GM12891 (cell line): ENCODE results near the gene KDM4B.

Experiments
- PAX5 ChIP-seq: IDR thresholded peaks from 2 replicates; pipeline ENCODE4 v1.6.1; 2011; ENCODE audit warnings: low read length, moderate library complexity, mild to moderate bottlenecking; ENCODE audit not compliant: insufficient read depth, severe bottlenecking
- POLR2A ChIP-seq: IDR thresholded peaks from 2 replicates; pipeline ENCODE4 v1.6.1; 2011; ENCODE audit warnings: low read depth, low read length, control low read depth
- POLR2AphosphoS5 ChIP-seq: IDR thresholded peaks from 2 replicates; pipeline ENCODE4 v1.6.1; 2011; ENCODE audit warnings: low read depth, low read length, control low read depth
- POU2F2 ChIP-seq: IDR thresholded peaks from 2 replicates; pipeline ENCODE4 v1.6.1; 2011; ENCODE audit warnings: low read depth, mild to moderate bottlenecking, control low read depth, low read length, moderate library complexity
- SPI1 ChIP-seq: IDR thresholded peaks from 2 replicates; pipeline ENCODE4 v1.6.1; 2011; ENCODE audit warnings: low read depth, low read length, control low read depth
- TAF1 ChIP-seq: IDR thresholded peaks from 2 replicates; pipeline ENCODE4 v1.6.1; 2011; ENCODE audit warnings: low read depth, low read length, control low read depth

DNA sequence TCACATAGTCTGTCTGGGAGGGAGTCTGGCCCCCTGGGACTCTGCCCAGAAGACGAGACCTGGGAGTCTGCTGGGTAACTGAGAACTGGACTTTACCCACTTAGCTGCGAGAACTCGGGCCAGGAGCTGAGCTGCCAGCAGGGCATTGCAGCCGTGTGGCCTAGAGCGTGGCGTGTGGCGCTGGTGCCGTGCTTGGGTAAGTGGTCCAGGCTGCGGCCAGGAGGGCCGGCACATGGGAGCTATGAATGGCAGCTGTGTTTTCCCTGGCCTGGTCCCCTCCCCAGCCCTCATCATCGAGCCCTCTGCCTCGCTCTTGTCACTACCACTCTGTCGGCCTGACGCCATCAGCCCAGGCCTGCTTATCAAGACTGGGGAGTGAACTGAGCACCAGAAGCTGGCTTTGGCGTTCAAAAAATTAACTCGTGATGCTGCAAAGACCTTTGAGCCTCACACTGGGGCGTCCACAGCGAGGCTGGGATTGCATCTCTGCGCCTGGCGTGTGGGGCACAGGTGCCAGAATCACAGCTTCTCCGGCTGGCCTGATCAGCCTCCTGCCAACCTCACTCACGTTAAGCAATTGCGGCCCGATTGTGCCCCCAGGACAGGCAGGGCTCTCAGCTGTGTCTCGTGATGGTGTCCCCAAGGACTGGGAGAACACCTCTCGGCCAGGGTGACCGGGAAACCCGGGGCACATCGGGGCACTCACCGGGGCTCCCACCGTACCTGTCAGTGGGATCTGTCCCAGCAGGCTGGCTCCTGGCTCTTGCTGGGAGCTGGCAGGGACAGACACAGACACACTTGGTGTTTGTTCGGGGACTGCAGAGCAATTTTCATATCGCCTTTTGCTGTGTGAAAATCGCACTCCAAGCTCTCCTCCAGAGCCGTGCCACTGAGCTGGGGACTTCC lies 85.9 kb downstream of the KDM4B start:
- TF ChIP-seq POLR2AphosphoS5 = no peak
- TF ChIP-seq POLR2A = no peak
- no peak for TF ChIP-seq SPI1
- no peak for TF ChIP-seq TAF1
- TF ChIP-seq POU2F2 = no peak
- TF ChIP-seq PAX5 = no peak
